CD4-positive, alpha-beta T cell treated with Interleukin-15 for 4 hours (primary cell): ENCODE data around the gene KRT2.
A peak's percentile ranks its signal among the peaks of the same experiment; 100 is the strongest.

Experiments
- DNase-seq: peaks from one replicate; pipeline ENCODE4 v3.0.0-alpha.2; 2020; ENCODE audit warnings: low spot score

Gene KRT2

DNA sequence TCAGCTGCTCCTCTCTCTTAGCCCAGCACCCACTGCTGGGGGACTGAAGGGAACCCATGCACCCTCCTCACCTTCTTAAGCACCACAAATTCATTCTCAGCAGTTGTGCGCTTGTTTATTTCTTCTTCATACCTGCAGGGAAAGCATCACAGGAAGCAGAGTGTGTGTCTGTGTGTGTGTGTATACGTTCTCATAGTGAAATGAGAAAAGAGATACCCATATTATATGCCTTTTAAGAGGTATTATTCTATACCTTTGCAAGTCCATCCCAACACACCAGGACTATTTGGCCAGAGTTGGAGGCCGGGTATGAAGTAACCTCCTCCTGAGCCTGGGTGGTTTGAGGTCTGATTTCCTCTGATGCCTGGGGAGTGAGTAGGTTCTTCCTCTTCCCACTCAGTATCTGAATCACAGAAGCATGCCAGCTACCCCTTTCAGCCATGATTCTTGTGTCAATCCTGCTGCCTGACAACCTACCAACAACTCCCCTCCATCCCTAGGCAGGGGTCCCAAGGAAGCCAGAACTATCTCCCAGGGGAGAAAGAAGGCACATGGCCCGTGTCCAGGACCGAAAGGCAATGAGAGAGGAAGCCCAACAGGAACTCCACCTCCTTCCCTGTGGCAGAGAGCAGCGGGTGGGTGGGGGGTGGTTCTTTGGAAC, 36.7 kb downstream of the KRT2 start:
- no peak for DNase-seq

GRCh38 chr12:52614381-52615207, 37.4 kb downstream of the KRT2 start:
- no peak for DNase-seq

DNA sequence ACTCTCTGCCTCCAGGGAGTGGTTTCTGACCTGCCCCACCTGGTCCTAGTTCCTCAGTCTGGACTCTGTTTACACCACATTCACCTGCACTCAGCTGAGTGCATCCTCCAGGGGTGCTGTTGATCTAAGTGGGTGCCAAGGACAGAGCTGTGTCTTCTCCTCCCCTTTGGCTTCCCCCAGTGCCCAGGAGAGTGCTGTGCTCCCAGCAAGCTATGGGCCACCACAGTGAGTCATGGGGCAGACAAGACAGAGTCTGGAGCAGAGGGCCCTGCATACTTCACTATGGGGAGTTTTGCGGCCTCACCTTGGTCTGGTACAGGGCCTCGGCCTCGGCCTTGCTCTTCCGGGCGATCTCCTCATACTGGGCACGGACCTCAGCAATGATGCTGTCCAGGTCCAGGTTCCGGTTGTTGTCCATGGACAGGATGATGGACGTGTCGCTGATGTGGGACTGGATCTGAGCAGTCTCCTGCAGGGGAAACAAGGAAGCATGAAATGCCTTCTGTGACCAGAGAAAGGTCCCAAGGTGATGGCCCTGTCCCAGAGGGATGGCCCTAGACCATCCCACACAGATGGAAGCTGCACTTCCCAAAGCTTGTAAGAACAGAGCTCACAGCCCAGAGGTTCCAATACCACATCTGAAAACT, 38.5 kb downstream of the KRT2 start:
- no peak for DNase-seq

DNA sequence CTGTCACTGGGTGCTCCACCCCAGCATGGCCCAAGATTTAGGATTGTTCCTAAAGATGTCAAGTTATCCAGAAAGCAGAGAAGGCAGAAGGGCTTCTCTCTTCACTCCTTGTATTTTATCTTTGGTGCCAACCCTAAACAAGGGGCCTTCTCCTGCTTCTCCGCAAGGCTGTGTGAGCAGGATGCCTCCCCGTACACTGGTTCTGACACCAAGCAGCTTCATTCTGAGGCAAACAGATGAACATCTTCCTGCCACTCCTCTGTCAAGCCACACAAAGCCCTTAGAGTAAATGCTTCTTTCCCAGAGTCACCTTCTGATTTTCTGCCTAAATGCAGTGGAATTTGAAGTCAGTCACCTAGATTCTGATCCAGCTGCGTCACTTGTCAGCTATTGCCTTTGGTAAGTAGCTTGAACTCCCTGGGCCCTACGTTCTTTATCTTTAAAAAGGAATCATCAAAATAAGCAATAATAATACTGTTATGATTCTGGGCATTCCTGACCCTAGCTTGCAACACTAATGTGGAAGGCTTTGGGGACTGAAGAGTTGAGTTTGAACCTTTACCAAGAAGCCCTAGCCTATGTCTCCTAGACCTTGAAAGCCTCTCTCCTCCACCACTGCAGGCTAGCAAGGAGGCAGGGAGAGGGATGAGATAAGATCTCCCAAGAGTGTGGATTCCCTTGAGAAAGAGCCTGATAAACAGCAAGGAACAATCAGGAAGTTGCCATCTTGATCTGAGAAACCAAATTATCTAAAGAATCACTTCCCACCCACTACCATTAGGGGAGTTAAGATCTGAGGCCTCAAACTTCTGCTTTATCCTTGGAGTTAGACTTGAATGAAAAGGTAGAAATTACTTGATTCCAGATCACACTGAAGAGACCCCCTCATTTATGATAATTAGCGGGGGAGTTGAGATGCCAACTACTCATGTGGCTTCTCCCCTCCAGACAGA, 39.3 kb downstream of the KRT2 start:
- no peak for DNase-seq

DNA sequence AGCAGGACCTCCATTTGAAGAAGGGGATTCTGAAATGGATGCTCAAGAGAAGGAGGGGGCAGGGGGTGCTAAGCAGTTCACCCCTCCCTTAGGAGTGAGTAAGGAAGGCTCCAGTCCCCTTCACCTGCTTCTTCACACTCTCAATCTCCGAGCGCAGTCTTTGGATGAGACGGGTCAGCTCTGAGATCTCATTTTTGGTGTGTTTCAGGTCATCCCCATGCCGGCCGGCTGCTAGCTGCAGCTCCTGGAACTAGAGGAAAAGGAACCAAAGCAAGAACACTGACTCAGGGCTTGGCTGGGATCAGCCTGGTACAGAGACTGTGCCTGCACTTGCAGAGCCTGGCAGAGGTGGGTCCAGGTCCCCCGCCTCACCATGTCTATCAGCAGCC, 40.9 kb downstream of the KRT2 start:
- no peak for DNase-seq

- no peak for DNase-seq
Observed at GRCh38 chr12:52608826-52609630, 43.0 kb downstream of the KRT2 start.

DNA sequence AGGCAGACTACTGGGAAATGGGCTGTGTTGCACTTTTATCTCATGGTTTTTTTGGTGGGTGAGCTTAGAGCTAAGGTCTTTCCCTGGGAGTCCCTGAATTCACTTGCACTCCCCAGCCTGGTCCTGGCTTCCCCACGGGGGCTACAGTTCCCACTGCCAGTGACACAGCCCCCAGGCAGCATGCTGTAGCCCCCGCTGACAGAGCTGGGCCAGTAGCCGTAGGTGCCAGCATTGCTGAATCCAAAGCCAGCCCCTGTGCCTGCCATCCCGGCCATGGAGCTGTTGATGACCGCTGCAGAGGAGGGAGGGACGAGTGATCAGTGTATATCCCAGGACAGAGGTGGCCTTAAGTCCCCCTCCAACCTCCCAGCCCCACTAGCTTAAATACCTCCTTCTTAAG, 43.9 kb downstream of the KRT2 start:
- DNase-seq = no peak

DNA sequence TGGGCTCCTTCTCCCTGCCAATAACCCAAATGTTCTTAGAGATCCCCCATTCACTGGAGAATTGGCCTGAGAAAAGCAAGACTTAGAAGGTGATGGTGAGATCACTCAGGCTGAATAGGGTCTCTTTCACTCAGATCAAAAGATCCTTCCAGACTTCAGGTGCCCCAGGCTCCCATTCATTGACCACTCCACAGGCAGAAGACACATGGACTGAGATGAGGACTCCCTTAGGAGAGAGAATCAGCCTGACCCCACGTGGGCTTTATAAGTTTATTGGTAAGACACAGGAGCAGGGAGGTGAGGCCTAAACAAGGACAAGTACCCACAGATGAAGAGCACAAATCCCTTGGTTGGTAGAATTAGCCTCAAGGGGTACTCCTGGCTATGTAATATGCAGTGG, 44.7 kb downstream of the KRT2 start:
- DNase-seq = no peak

DNA sequence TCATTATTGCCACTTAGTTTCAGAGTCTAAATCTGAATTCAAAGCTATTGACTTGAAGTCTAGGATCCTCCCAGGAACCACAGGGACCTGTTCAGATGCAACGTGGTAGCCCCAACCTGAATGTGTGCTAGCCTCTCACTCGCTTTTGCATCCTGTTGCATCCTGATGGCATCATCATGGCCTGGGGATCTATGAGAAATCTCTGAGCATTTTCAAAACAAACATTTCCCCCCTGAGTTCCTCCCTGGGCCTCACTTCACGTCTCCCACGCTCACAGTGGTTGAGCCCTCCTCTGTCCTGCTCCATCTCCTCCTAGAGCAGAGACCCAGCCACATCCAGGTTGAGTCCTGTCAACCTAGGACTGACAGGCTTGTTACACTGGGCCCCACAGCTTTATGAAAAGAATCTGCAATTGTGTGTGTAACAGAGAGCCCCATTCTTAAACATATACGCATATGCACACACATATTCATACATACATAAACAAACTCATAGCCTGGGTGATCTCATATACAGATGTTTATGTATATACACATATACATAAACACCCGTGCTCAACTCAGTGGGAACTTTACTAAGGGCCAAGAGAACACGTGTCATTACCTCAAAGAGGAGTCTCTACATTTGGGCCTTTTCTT, 45.3 kb downstream of the KRT2 start:
- DNase-seq = no peak

GRCh38 chr12:52606096-52606495, 45.9 kb downstream of the KRT2 start:
- no peak for DNase-seq

DNA sequence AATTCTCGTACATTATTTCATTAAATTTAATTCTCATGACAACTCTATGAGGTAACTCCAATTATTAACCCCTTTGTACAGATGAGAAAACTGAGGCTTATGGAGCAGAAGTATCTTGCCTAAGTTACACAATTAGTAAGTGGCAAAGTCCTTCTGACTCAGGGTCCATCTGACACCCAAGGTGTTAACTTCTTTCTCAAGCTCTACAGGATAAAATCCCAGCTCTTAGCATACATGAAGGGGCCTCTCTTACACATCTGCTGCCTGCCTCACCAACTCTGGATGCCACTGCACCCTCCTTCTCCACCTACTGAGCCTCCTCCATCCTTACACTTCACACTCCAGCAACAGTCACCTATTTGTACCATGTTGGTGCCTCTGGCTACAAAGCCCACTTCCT, 46.5 kb downstream of the KRT2 start:
- DNase-seq = no peak

- DNase-seq = no peak
Observed at GRCh38 chr12:52604859-52605258, 47.2 kb downstream of the KRT2 start.

DNA sequence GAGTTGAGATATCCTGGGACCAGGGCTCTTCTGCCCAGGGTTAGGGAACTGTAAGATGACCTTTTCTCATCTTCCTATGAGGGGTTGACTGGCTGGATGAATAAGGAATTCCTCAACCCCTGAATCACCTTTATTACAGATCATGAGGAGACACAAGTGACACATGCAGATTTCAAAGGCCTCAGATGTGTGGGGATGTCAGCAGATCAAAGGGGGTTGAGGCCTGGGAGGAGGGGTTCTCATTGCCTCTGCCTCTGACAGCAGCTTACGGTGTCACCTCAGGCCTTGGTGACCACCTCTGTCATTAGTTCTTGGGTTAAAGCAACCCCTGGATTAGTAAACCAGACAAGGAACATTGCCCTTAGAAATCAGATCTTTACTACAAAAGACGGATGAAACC, 48.7 kb downstream of the KRT2 start:
- DNase-seq = peak; percentile 13

DNA sequence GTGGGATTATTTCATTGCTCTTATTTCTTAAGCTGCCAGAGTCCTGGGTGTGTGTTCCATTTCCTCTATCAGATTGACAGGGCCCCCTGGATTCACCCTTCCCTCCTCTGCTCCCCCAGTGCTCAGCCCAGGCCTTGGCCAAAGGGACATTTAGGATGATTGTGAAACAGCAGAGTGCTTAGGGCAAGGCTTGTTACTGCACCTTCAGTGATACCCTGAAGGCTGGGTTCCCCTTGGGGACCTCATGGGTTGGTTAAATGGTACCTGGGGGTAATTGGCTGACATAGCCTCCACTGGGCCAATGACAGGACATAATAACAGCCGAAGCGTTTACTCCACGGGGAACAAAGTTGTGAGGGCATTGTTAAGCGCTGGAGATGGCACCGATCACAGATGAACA, 49.5 kb downstream of the KRT2 start:
- no peak for DNase-seq

GRCh38 chr12:52601671-52602070, 50.3 kb downstream of the KRT2 start:
- no peak for DNase-seq

- no peak for DNase-seq
Observed at GRCh38 chr12:52600941-52601481, 51.0 kb downstream of the KRT2 start, which contains the start of gene KRT72. Gene KRT72, minus strand, starts transcription at chr12:52601463. Its CDS starts 11 bp downstream, at chr12:52601452.

DNA sequence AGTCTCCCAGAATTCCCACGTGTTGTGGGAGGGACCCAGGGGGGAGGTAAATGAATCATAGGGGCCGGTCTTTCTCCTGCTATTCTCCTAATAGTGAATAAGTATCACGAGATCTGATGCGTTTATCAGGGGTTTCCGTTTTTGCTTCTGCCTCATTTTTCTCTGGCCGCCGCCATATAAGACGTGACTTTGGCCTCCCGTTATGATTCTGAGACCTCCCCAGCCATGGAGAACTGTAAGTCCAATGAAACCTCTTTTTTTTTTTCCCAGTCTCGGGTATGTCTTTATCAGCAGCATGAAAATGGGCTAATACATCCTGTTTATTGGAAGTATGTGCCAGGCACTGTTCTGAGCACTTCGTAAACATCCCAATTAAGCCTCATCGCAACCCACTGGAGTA, 51.5 kb downstream of the KRT2 start:
- DNase-seq = no peak

GRCh38 chr12:52600071-52600470, 51.9 kb downstream of the KRT2 start:
- no peak for DNase-seq

DNA sequence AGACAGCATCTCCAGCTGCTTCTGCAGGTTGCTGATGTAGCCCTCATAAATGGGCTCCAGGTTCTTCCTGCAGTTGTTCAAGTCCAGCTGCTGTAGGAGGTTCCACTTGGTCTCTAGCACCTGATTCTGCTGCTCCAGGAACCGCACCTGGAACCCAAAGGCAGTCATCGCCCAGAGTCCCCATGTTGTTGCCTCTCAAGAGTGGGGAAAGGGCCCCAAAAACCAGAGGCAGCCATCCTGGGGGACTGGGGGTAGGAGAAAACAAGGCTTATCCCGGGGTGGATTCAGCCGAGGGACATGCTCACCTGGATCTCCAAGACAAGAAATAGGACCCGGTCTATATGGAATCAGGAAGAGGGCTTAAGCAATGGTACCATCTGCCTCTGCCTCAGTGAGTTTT, 53.0 kb downstream of the KRT2 start:
- DNase-seq = no peak
